Sigmoid colon (tissue), 4 donors: Measurements from ENCODE around the gene HAND1.

Experiments used
- EP300 ChIP-seq, 4 donors: sonication (generic); formaldehyde crosslinking; IDR thresholded peaks; one replicate each; pipeline ENCODE4 v1.6.1; 2017; ENCODE audit warnings: antibody characterized with exemption in 4 of 4
- POLR2A ChIP-seq, 2 donors: fragments of 450-650 bp; IDR thresholded peaks; one replicate each; pipeline ENCODE4 v1.6.1; 2016; ENCODE audit warnings: antibody characterized with exemption in 2 of 2, mild to moderate bottlenecking in 2 of 2, moderate library complexity in 2 of 2
- TF ChIP-seq, protein P1 (sequence below), 4 experiments: fragments of 450-650 bp in 3 of 4; fragments of 200-600 bp in 1 of 4; IDR thresholded peaks; one replicate each; pipeline ENCODE4 v1.5.1; 2016 to 2019; ENCODE audit warnings: antibody characterized with exemption in 4 of 4, mild to moderate bottlenecking in 3 of 4, moderate library complexity in 2 of 4

DNA sequence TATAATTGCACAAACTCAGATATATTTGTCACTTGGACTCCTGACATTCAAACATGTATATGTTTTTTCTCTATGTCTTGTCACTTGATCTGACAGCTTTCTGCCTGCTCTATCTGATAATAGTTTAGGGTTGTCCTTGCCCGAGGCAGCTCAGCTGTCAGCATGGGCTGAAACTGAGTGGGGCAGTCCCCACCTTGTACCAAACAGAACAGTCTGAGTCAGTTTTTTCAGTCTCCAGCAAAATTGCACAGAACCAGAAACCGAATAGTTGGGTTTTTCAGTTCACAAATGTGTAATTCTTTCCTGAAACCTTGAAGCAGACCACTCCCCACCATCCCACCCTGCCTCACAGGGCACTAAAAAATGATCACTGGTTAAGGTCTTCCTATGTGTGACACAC, 9.5 kb upstream of the HAND1 start:
- TF ChIP-seq, protein P1, sequence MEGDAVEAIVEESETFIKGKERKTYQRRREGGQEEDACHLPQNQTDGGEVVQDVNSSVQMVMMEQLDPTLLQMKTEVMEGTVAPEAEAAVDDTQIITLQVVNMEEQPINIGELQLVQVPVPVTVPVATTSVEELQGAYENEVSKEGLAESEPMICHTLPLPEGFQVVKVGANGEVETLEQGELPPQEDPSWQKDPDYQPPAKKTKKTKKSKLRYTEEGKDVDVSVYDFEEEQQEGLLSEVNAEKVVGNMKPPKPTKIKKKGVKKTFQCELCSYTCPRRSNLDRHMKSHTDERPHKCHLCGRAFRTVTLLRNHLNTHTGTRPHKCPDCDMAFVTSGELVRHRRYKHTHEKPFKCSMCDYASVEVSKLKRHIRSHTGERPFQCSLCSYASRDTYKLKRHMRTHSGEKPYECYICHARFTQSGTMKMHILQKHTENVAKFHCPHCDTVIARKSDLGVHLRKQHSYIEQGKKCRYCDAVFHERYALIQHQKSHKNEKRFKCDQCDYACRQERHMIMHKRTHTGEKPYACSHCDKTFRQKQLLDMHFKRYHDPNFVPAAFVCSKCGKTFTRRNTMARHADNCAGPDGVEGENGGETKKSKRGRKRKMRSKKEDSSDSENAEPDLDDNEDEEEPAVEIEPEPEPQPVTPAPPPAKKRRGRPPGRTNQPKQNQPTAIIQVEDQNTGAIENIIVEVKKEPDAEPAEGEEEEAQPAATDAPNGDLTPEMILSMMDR (IDR thresholded peaks at IDR 0.05): no peak
- no peak for TF ChIP-seq POLR2A (IDR thresholded peaks at IDR 0.05)
- TF ChIP-seq EP300 (IDR thresholded peaks at IDR 0.05): no peak
